DMS153 treated with DMSO at 0.1 percent for 48 hours (cell line): ENCODE data around the gene CBL.
A peak's percentile ranks its signal among the peaks of the same experiment; 100 is the strongest.

Source experiments
- DNase-seq: peaks from one replicate; lab custom pipeline; 2025; ENCODE audit not compliant: unreplicated experiment; lab: John Stamatoyannopoulos, UW

The CBL gene

GRCh38 chr11:119324189-119324588 is 118.0 kb downstream of the CBL start:
- DNase-seq, result no peak

- DNase-seq, result no peak
Measured at GRCh38 chr11:119329320-119329719, 123.2 kb downstream of the CBL start.

DNA sequence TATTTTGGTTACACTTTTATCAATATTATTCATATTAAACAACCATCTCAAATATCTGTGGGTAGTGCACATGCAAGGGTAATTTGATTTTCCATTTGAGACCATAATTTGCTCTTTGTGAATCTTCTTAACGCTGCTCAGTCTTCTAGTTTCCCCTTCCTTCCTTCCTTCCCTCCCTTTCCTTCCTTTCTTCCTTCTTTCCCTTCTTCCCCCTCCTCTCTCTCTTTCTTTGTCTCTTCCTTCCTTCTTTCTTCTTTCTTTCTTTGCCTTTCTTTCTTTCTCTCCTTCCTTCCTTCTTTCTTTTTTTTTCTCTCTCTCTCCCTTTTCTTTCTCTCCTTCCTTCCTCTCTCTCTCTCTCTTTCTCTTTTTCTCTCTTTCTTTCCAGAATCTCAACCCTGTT is 124.1 kb downstream of the CBL start:
- DNase-seq, result no peak

DNA sequence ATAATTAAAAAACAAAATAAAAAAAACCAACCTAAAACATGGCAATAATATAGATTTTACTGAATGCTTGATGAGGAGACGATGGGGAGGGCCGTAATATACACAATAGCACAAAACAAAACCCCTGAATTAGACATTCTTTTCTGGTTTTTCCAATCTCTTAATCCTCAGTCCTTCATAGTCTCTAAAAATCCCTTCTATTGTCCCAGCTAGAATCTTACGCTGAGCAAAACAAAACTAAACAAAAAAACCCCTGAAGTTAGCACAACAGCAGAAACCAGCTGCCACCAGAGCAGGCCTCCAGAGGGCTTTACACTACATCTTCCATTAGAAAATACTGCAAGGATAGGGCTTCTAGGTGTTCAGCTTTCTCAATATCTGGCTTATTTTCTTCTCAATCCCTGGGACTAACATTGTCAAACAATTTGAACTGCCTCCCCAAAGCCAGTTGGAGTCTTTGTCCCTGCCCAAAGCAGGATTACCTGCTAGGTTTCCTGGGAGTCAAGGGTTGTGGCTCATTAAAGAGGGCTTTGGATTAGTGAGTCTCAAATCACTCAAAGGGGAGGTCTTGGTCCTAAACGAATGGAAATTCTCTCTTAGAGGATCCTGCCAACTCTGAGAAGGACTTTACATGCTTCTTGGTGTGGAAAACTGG is 126.1 kb downstream of the CBL start:
- no peak for DNase-seq

DNA sequence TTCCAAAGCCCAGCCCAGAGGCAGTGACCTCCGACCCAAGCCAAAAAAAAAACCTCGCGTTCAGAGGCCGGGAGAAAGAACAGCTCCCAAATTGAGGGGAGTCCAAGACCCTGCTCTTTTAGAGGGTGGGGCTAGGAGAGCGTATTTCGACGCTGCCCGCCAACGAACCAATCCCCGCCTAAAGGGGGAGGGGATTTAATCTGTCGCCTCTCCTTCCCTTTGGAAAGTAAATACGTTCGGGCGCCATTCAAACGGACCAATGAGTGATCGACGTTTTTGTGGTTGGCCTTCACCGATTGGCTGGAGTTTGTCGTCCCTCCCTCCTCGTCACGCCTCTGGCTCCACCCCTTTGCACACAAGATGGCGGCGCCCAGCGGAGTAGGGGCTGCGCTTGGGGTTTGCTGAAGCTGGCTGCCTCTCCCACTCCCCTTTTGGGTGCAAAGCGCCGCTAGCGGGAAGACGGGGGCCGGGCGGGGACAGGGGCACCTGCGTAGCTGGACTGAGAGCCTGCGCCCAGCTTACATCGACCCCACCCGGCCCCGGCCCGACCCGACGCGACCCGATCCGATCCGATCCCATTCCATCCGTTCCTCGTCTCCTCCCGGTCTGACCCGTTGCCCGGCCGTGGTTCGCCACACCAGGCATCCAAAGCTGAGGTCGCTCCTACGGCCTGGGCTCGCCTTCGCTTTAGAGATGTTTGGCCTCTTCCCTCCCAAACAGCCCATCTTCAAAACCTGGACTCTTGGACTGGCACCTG is 128.2 kb downstream of the CBL start, which contains the start of gene RNF26:
Gene RNF26, plus strand, starts transcription at position 354 of the 757 bp plus-strand sequence. CDS start 596 bp downstream, outside the sequence.
- peak; percentile 94 for DNase-seq

GRCh38 chr11:119335091-119335654 is 129.0 kb downstream of the CBL start:
- DNase-seq, result no peak

DNA sequence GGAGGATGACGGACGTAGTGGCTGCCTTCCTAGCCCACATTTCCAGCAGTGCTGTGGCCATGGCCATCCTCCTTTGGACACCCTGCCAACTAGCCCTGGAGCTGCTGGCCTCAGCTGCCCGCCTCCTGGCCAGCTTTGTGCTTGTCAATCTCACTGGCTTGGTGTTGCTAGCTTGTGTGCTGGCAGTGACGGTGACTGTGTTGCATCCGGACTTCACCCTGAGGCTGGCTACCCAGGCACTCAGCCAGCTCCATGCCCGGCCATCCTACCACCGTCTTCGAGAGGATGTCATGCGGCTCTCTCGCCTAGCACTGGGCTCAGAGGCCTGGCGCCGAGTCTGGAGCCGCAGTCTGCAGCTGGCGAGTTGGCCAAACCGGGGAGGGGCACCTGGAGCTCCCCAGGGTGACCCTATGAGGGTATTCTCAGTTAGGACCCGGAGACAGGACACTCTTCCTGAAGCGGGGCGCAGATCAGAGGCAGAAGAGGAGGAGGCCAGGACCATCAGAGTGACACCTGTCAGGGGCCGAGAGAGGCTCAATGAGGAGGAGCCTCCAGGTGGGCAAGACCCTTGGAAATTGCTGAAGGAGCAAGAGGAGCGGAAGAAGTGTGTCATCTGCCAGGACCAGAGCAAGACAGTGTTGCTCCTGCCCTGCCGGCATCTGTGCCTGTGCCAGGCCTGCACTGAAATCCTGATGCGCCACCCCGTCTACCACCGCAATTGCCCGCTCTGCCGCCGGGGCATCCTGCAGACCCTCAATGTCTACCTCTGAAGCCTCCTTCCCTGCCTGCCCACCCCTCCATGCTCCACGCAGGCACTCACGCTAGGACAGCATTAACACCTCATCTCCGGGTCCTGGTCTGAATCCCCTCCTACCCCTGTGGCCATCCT is 129.8 kb downstream of the CBL start:
- DNase-seq, result no peak

DNA sequence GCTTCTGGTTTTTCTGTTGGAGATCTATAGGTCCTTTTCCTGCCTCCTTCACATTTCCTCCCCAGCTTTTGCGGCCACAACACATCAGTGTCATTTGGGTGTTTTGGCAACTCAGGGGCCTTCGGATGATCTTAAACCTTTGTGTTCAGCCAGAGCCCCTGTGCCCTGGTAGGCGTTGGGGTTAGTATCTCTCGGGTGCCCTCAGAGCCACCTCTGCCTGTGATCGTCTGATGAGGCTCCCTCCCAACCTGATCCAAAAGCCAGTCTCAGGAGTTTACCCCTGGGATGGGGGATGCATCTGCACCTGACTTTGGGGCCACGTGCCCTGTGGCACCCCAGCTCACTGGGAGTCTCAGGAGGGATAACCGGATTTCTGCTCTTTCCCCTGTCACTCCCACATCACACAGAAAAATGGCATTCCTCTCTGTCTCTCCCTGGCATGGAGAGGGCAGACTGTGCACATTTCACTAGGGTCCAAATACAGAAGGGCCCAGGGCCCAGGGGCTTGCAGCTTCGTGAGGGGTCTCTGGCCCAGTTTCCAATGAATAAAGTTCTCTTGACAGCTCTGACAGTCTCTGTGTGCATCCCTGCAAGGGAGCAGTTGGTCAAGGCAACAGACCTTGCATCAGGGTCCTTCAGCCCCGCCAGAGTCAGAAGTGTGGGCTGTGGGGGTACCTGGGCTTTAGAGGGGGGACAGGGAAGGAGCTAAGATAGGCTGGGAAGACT is 130.8 kb downstream of the CBL start:
- DNase-seq, result no peak

DNA sequence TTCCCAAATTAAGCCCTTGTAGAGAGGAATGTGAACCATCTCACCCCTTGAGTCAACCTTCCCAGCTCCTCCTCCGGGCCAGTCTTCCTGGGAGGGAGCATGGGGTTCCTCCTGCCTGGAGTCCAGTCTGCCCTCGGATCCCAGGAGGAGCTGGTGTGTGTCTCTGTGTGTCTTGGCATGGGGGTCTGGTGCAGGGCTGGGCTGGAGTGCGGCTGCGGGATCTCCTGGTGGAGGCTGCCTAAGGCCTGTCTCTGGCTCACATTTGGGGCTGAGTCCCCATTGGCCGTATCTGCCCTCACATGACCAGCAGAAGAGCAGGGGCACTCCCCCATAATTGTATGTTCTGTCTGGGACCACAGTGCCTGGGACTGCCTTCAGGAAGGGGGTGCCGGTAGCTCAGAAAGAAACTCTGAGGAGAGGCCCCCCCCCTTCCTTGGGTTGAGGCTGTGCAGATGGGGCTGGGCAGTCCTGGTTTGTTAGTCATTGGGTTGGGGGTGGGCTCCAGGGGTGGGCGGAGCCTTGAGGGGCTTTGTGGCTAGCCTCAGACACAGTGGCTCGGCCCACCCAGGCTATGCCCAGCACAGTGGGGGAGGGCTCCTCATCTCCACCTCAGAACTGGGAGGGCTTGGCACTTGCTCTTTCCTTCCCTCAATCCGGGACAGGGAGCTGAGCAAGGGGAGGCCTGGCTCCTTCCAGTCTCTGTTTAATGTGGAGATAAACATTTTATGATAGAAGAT is 131.6 kb downstream of the CBL start:
- DNase-seq, result no peak

DNA sequence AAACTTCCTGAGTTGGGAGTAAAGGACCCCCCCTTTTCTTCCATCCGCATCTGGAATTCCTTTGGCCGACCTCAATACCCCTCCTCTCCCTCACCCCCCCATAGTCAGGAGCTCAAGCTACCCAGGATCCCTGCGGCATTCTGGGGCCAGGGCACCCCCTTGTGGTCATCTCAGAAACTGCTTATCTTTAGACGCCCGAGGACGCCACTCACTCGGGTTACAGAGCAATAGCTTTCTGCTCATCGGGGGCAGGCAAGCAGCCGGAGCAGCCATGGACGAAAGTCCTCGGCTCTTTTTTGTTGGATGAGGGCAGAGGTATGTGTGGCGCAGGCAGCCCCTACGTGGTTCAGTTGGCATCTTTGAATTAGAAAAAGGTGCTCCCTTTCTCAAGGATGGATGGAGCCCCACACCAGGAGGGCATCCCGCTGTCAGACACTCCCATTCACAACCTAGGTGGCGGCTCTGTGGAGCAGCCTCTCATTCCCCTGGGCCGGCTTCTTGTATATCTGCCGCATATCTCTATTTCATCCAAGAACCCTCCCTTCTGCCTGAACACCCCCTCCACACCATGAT is 132.3 kb downstream of the CBL start:
- DNase-seq, result peak; percentile 39

DNA sequence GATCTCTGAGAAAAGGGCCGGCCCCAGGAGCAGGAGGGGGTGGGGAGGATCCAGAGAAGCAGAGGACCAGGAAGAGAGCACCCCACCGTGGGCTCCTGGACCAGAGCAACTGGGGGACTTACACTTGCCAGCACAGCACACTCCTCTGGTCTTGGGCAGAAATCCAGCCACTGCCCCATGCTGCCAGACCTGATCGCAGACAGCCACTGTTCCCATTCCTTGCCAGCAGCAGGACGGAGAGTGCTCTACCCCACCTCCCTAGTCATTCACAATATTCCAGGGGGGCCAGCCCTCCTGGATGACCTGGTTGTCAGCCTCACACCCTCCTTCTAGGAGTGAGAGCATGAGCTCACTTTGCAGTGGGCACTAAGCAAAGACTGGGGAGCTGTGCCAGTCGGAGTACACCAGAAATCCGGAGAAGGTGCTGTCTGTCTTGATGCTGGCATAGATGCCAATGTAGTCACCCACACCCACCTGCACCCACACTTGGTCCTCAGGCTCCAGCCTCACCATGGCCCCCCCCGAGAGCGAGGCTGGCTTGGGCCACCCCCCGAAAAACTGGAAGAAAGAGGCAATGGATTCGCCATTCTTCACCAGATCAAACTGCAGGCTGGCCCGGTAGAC is 132.9 kb downstream of the CBL start:
- no peak for DNase-seq

DNA sequence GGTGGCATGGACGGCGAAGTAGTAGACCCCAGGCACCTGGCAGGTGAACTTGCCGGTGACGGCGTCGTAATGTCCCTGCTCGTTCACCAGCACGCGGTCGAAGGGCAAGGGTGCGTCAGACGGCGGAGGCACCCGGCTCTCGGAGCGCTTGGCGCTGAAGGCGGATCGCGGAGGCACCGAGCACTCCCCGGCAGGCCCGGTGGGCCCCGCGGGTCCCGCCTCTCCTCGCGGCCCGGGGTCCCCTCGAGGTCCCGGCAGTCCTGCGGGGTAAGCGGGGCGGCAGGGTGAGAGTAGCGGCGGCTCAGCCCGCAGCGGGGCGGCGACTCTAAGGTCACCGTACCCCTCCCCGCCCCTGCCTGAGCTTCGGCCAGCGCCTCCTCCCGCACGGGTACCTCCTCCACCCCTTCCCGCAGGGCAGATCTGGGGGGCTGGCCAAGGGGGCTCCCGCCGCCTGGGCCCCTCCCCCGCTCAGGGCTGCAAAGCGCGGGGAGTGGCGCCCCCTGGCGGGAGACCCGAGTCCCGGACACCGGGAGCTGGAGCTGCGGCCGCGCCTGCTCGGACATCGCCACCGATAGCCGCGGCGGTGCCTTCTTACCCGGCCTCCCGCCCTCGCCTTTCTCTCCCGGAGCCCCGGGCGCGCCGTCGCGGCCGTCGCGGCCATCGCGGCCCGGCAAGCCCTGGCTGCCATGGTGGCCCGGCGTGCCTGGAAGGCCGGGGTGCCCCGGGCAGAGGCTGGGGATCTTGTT is 133.6 kb downstream of the CBL start:
- no peak for DNase-seq

- DNase-seq, result no peak
Measured at GRCh38 chr11:119340335-119341221, 134.4 kb downstream of the CBL start, which contains the start of gene C1QTNF5. TSS of gene C1QTNF5 (minus strand) at chr11:119340883. CDS start at chr11:119340397, 486 bp downstream.

DNA sequence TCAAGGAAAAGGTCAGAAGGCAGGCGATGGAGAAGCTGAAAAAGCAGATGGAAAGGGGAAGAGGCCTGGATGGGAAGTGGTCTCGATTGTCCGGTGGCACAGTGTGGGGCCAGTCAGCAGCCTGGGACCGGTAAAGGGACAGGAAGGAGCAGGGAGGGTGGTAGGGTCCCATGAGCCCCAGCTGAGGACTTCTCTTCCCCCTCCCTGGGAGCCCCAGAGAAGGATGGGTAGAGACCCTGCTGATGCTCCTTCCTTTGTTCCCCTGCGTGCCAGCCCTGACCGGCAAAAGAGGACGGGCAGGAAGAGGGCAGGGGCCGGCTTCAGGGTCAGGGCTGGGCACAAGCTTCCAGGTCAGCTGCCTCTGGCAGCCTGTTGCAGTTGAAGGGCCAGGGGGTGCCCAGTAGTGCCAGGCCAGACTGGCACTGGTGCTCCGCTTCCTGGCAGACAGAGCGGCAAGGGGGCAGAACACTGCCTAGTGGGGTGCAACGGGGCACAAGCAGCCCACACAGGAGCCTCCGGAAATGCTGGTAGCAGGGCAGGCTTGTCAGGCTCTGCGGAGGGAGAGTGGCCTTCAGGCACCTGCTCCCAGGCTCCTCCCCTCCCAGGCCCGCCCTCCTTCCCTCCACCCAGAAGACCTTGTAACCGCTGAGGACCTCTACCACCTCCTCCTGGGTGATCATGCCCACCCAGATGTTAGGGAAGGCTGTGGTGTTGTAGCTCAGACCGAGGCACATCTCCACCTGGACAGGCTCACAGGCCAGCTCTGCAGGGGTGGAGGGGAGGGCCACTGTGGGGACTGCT is 135.3 kb downstream of the CBL start:
- DNase-seq, result no peak

DNA sequence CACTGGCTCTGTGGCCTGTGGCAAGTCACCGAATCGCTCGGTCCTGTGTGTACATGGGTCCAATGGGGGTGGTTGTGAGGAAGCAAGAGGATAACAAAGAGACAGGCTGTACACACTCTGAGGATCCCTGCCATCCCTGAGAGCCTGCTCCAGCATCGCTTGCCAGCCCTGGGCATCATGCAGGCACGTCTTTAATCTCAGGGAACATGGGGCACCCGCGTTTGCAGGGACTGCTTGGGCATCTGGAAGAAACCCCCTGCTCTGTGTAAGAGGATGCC is 135.8 kb downstream of the CBL start:
- no peak for DNase-seq

DNA sequence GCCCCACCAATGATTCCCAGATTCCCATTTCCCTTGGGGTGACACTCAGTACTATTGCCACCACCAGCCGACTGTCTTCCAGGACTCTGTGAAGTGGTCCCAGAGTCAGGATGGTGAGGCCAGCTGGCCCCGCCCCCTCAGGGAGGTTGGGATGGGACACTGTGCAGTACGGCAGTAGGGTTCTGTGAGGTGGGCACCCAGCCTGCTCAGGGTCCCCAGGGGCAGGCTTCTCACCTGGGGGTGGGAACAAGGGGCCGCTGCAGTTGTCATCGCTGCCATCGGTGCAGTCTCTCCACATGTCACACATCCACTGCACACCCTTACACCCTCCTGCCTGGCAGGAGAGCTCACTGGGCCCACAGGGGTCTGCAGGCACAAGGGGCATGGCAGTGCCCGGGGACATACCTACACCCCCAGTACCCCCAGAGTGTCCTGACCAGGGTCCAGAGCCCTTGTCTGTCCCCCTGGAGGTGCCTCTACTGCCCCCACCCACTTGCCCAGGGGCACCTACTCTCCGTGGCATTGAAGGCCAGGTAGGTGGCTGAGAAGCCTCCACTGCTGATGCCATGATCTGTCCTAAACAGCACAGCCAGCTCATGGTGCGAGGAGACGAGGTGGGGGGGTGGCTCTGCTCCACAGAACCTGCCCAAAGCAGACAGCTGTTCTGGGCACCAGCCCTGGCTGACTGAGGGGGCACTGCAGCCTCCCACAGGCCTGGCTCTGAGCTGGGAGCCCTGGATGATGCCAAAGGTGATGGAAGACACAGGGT is 136.4 kb downstream of the CBL start:
- DNase-seq, result no peak
